GM21423 (cell line): ENCODE measurements around the gene ARHGAP25.
A peak's percentile ranks its signal among the peaks of the same experiment; 100 is the strongest.

Experiments used
- ATAC-seq: cut with Tn5 transposase; IDR thresholded peaks from one replicate; pipeline ENCODE4 v1.9.1; 2021; ENCODE audit warnings: mild to moderate bottlenecking, moderate library complexity; ENCODE audit not compliant: unreplicated experiment

Gene ARHGAP25

GRCh38 chr2:68734688-68735525, at the start of gene ARHGAP25:
ARHGAP25 (plus strand) TSS chr2:68734811; CDS start chr2:68735200, 389 bp downstream.
- peak; percentile 58 for ATAC-seq

GRCh38 chr2:68686178-68686577, 48.4 kb upstream of the ARHGAP25 start:
- ATAC-seq = no peak

GRCh38 chr2:68687018-68687417, 47.6 kb upstream of the ARHGAP25 start:
- ATAC-seq = no peak

- ATAC-seq = peak; percentile 92
Observed at GRCh38 chr2:68689553-68690537, 44.8 kb upstream of the ARHGAP25 start.

- no peak for ATAC-seq
Observed at GRCh38 chr2:68690851-68691250, 43.8 kb upstream of the ARHGAP25 start.

GRCh38 chr2:68692511-68692910, 42.1 kb upstream of the ARHGAP25 start:
- no peak for ATAC-seq

GRCh38 chr2:68693951-68694350, 40.7 kb upstream of the ARHGAP25 start:
- ATAC-seq = no peak

- no peak for ATAC-seq
Observed at GRCh38 chr2:68695971-68696370, 38.6 kb upstream of the ARHGAP25 start.

- no peak for ATAC-seq
Observed at GRCh38 chr2:68696554-68696953, 38.1 kb upstream of the ARHGAP25 start.

GRCh38 chr2:68698567-68699377, 35.8 kb upstream of the ARHGAP25 start:
- no peak for ATAC-seq

- no peak for ATAC-seq
Observed at GRCh38 chr2:68700560-68700959, 34.1 kb upstream of the ARHGAP25 start.

GRCh38 chr2:68706637-68707036, 28.0 kb upstream of the ARHGAP25 start:
- ATAC-seq = no peak

GRCh38 chr2:68708629-68709028, 26.0 kb upstream of the ARHGAP25 start:
- no peak for ATAC-seq

GRCh38 chr2:68709421-68709911, 25.1 kb upstream of the ARHGAP25 start:
- no peak for ATAC-seq

- ATAC-seq = no peak
Observed at GRCh38 chr2:68710336-68710735, 24.3 kb upstream of the ARHGAP25 start.

GRCh38 chr2:68710756-68711155, 23.9 kb upstream of the ARHGAP25 start:
- no peak for ATAC-seq

- peak; percentile 85 for ATAC-seq
Observed at GRCh38 chr2:68714866-68715265, 19.7 kb upstream of the ARHGAP25 start.

- ATAC-seq = peak; percentile 38
Observed at GRCh38 chr2:68715353-68716041, 19.1 kb upstream of the ARHGAP25 start.

- ATAC-seq = no peak
Observed at GRCh38 chr2:68716604-68717304, 17.9 kb upstream of the ARHGAP25 start.
